Caco-2 (cell line): ENCODE data around the gene CPLX3. TPM values are rescaled to one million over a fixed set of nuclear protein-coding genes. Genes with fewer than 3 reads are reported as not detected.

Experiments used
- BruUV-seq: library from RNA; stranded (reverse); fragments of 400-500 nt; replicated peaks from 2 replicates; lab custom pipeline; 2021; lab: Mats Ljungman, UMichigan
- CTCF ChIA-PET: fragments of 300-600 bp; sonication (Branson Sonifier 250); formaldehyde crosslinking; loops from one replicate; lab custom pipeline; 2022; ENCODE audit warnings: antibody characterized with exemption; lab: Charles Lee
- POLR2A ChIA-PET: fragments of 300-600 bp; sonication (Branson Sonifier 250); formaldehyde crosslinking; loops from one replicate; lab custom pipeline; 2022; ENCODE audit warnings: antibody characterized with exemption; lab: Charles Lee
- DNase-seq, 2 experiments: peaks; one replicate each; pipeline versions ENCODE4 v3.0.0 to v3.0.0-alpha.2; 2020 to 2022
- H3K27me3 ChIP-seq: replicated peaks from 2 replicates; pipeline ENCODE4 v1.6.0; 2011; ENCODE audit warnings: low read length; ENCODE audit not compliant: control insufficient read depth, insufficient read depth
- H3K36me3 ChIP-seq: 2 replicates; pipeline ENCODE4 v1.5.1; 2011; ENCODE audit warnings: low read length; ENCODE audit not compliant: control insufficient read depth, insufficient read depth
- H3K4me1 ChIP-seq: fragments of 250-450 bp; sonication (Bioruptor Pico); 2 replicates; pipeline ENCODE4 v1.5.1; 2020; ENCODE audit warnings: mild to moderate bottlenecking
- H3K4me3 ChIP-seq: 2 replicates; pipeline ENCODE4 v1.5.1; 2011; ENCODE audit warnings: low read depth, mild to moderate bottlenecking, control low read depth, low read length
- H3K9me3 ChIP-seq: fragments of 250-450 bp; sonication (Bioruptor Pico); 2 replicates; pipeline ENCODE4 v1.5.1; 2020; ENCODE audit warnings: mild to moderate bottlenecking, moderate library complexity
- H3K27ac Mint-ChIP-seq: one replicate; pipeline ENCODE4 v1.8.0; 2022; ENCODE audit warnings: mixed read lengths; ENCODE audit not compliant: unreplicated experiment
- H3K27me3 Mint-ChIP-seq: one replicate; pipeline ENCODE4 v1.8.0; 2022; ENCODE audit warnings: mixed read lengths; ENCODE audit not compliant: insufficient read depth, unreplicated experiment
- H3K36me3 Mint-ChIP-seq: one replicate; pipeline ENCODE4 v1.8.0; 2022; ENCODE audit warnings: mild to moderate bottlenecking, mixed read lengths; ENCODE audit not compliant: insufficient read depth, unreplicated experiment
- H3K4me1 Mint-ChIP-seq: one replicate; pipeline ENCODE4 v1.8.0; 2022; ENCODE audit warnings: low read depth, mixed read lengths; ENCODE audit not compliant: unreplicated experiment
- H3K4me3 Mint-ChIP-seq: one replicate; pipeline ENCODE4 v1.8.0; 2022; ENCODE audit warnings: mild to moderate bottlenecking, moderate library complexity, mixed read lengths; ENCODE audit not compliant: unreplicated experiment
- H3K9me3 Mint-ChIP-seq: one replicate; pipeline ENCODE4 v1.8.0; 2022; ENCODE audit warnings: mixed read lengths; ENCODE audit not compliant: unreplicated experiment
- intact Hi-C: fragments of 100-400 bp; cut with micrococcal nuclease; formaldehyde crosslinking; loops from one replicate; pipeline ENCODE4 v1.10.0; 2022; ENCODE audit not compliant: unreplicated experiment
- total RNA-seq: library from RNA; stranded (reverse); gene quantifications from 2 replicates; pipeline ENCODE4 v1.2.3, GENCODE V29; 2022
- TF ChIP-seq, protein P1 (sequence below), 2 experiments: fragments of 200-600 bp in 1 of 2; IDR thresholded peaks; 1 replicate in 1 of 2; 2 replicates in 1 of 2; pipeline versions ENCODE4 v1.5.1 to v1.8.0; 2011 to 2022; ENCODE audit warnings: antibody characterized with exemption in 1 of 2, control low read depth in 1 of 2, inconsistent platforms in 1 of 2, low read depth in 1 of 2, low read length in 1 of 2, mild to moderate bottlenecking in 1 of 2, moderate library complexity in 1 of 2; ENCODE audit not compliant: insufficient read depth in 1 of 2, severe bottlenecking in 1 of 2, unreplicated experiment in 1 of 2

Gene CPLX3
- total RNA-seq, 1 experiment from 2014 or later = not detected

DNA sequence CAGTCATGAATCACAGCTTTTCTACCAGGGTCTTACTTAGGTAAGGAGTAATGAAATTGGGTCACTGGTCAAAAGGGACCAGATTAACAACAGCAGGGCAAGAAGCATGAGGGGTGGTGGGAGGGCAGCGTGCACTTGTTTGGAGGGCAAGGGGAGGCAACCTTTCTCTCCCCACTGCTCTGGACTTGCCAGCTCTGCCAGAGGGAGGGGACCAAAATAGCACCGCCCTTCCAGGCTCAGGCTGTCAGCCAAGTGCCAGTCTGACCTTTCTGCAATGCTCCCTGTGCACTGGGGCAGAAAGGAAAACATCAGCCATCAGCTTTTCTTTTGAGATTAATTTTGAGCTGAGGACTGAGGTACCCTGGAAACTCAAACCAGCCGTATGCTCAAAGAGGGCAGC is 21.0 kb downstream of the CPLX3 start:
- CTCF ChIA-PET = no interaction called here
- no peak for DNase-seq

DNA sequence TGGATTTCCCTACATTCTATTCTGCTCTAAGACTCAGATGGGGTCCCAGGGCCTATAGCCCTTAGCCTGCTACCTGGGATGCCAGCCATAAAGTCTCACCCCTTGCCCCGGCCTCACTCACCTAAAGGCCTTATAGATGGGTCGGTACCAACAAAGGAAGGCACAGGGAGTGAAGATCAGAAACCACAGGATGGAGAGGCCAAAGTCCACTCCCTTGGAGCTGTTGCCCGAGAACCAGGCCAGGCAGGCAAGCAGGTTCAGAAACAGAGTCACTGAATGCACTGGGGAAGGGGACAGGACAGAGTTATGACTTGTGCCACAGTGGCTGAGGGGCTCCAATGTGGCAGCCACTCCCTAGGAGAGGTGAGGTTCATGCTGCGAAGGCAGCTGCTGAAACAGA is 24.0 kb downstream of the CPLX3 start:
- Histone ChIP-seq H3K9me3 (no peaks in the 10 kb centered on the region), H3K27me3 (no peaks in the 10 kb centered on the region), H3K36me3 (no peaks in the 10 kb centered on the region; the same call in none of the 2 replicates), H3K4me1 (no peaks in the 10 kb centered on the region), H3K4me3 (no peak overlapping the region)
- no peak overlapping the region for H3K27ac Mint-ChIP-seq
- H3K4me1 Mint-ChIP-seq = no peaks in the 10 kb centered on the region
- TF ChIP-seq, protein P1, sequence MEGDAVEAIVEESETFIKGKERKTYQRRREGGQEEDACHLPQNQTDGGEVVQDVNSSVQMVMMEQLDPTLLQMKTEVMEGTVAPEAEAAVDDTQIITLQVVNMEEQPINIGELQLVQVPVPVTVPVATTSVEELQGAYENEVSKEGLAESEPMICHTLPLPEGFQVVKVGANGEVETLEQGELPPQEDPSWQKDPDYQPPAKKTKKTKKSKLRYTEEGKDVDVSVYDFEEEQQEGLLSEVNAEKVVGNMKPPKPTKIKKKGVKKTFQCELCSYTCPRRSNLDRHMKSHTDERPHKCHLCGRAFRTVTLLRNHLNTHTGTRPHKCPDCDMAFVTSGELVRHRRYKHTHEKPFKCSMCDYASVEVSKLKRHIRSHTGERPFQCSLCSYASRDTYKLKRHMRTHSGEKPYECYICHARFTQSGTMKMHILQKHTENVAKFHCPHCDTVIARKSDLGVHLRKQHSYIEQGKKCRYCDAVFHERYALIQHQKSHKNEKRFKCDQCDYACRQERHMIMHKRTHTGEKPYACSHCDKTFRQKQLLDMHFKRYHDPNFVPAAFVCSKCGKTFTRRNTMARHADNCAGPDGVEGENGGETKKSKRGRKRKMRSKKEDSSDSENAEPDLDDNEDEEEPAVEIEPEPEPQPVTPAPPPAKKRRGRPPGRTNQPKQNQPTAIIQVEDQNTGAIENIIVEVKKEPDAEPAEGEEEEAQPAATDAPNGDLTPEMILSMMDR (IDR thresholded peaks at IDR 0.05; ENCODE audit: insufficient read depth in 1 of 2, low read depth in 1 of 2, low read length in 1 of 2, severe bottlenecking in 1 of 2, unreplicated experiment in 1 of 2) = no peak
- intact Hi-C loops = no loop called here
- H3K4me3 Mint-ChIP-seq = no peak overlapping the region
- ChIA-PET CTCF (no interaction called here), POLR2A (no interaction called here)
- H3K36me3 Mint-ChIP-seq = peaks cover 54% of the 10 kb centered on the region
- BruUV-seq = no TSS peak
- DNase-seq = no peak
- H3K9me3 Mint-ChIP-seq = no peaks in the 10 kb centered on the region
- H3K27me3 Mint-ChIP-seq = no peaks in the 10 kb centered on the region

More for the DNA sequence above, 21.0 kb downstream of the CPLX3 start:
- Mint-ChIP-seq H3K4me1 (peaks cover 6% of the 10 kb centered on the region), H3K27me3 (no peaks in the 10 kb centered on the region), H3K9me3 (no peaks in the 10 kb centered on the region), H3K4me3 (no peak overlapping the region), H3K27ac (no peak overlapping the region), H3K36me3 (peaks cover 65% of the 10 kb centered on the region)
- H3K4me3 ChIP-seq = no peak overlapping the region
- intact Hi-C loops = no loop called here
- H3K36me3 ChIP-seq = no peaks in the 10 kb centered on the region; the same call in 1 of the 2 replicates
- TF ChIP-seq, protein P1 (IDR thresholded peaks at IDR 0.05; ENCODE audit: insufficient read depth in 1 of 2, low read depth in 1 of 2, low read length in 1 of 2, severe bottlenecking in 1 of 2, unreplicated experiment in 1 of 2) = no peak
- BruUV-seq = no TSS peak
- no peaks in the 10 kb centered on the region for H3K27me3 ChIP-seq
- POLR2A ChIA-PET = no interaction called here
- peaks cover 10% of the 10 kb centered on the region for H3K4me1 ChIP-seq
- no peaks in the 10 kb centered on the region for H3K9me3 ChIP-seq

DNA sequence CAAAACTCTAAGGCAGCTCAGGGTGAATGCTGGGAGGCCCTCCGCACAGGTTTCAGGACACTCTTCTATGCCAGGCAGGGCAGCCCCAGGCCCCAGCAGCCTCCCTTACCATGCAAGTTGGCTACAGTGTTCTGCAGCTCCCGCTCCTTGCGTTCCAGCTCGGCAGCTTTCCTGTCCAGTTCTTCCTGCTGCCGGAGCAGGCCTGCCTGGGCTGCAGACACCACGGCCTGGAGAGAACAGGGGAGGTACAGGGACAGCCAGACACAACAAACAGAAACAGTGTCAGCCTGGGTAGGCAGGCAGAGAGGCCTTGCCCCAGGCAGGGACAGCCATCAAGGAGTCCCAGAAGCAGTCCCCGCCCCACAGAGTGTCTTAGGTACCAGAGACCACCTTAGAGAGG is 25.5 kb downstream of the CPLX3 start:
- POLR2A ChIA-PET = interaction anchor here (0.5 to 0.6 kb wide), 2 partner anchors 43 to 213 kb away, joined by 3 read pairs; no protein-coding TSS in a partner anchor
- H3K27me3 Mint-ChIP-seq = no peaks in the 10 kb centered on the region

More for the DNA sequence above, 25.5 kb downstream of the CPLX3 start:
- Mint-ChIP-seq H3K4me1 (peaks cover 4% of the 10 kb centered on the region), H3K4me3 (no peak overlapping the region), H3K9me3 (no peaks in the 10 kb centered on the region), H3K36me3 (peaks cover 45% of the 10 kb centered on the region), H3K27ac (no peak overlapping the region)
- CTCF ChIA-PET = no interaction called here
- H3K9me3 ChIP-seq = no peaks in the 10 kb centered on the region
- TF ChIP-seq, protein P1 (IDR thresholded peaks at IDR 0.05; ENCODE audit: insufficient read depth in 1 of 2, low read depth in 1 of 2, low read length in 1 of 2, severe bottlenecking in 1 of 2, unreplicated experiment in 1 of 2) = no peak
- no peak overlapping the region for H3K4me3 ChIP-seq
- intact Hi-C loops = no loop called here
- DNase-seq = no peak
- H3K27me3 ChIP-seq = no peaks in the 10 kb centered on the region
- no peaks in the 10 kb centered on the region; the same call in none of the 2 replicates for H3K36me3 ChIP-seq
- peaks cover 3% of the 10 kb centered on the region; the same call in 1 of the 2 replicates for H3K4me1 ChIP-seq
- no TSS peak for BruUV-seq
